ENCODE measurements around the gene LCN6.
"Not testable (repeated sequence)": the region's sequence is repeated elsewhere in the genome, so short reads cannot be mapped to it uniquely, and the experiment has no call there.

The LCN6 gene

DNA sequence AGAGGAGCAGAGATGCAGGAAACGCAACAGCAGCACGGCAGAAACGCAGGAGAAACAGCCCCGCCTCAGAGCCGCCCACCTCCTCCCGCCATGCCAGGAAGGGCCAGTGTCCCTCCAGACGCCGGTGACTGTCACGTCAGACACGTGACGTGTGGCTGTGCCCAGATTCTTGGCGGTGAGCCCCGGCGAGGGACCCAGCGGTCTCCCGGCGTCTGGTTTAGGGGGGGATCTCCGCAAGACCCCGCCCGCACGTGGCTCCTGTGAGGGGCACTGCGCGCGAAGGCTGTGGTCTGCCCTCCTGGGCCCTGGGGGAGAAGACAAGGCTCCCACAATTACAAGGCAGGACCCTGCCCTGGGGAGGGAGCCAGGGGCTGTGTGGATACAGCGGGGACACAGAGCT lies 12.1 kb upstream of the LCN6 start:
- DNase-seq (ENCODE audit: low read depth in 3 of 3) = no peak

DNA sequence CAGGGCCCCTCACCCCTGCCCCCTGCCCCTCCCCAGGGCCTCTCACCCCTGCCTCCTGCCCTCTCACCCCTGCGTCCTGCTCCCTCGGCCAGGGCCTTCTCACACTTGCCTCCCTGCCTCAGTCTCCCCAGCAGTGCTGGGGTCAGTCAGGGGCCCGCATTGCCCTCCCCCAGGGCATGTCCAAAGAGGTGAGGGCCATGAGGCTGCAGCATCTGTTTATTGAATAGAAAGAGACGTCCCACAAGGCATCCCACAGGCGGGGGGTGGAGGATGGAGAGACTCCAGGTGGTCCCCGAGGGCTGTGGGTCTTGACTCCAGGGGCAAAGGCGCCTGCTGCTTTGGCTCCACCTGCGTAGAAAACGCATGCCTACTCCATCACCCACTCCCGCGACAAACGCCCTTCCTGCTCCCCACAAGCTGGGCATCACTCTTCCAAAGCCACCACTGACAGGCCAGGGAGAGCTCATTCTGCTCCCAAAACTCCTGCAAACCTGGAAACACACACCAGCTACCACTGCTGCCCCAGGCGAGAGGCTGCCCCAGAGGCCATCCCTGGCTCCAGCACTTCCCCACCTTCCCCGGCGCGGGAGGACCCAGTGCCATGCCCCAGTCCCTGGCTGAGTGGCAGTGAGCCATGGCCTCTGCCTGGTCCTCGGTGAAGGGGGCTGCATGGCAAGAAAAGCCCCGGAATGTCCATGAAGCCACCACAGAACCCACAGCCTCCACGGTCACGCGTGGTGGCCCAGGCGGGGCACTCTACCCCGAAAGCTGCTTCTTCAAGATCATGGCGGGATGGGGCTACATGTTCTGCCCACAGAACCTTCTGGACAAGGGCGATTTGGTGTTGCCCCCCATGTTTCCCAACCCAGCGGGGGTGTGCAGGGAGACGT lies 11.4 kb upstream of the LCN6 start:
- no peak for DNase-seq (ENCODE audit: low read depth in 3 of 3)

DNA sequence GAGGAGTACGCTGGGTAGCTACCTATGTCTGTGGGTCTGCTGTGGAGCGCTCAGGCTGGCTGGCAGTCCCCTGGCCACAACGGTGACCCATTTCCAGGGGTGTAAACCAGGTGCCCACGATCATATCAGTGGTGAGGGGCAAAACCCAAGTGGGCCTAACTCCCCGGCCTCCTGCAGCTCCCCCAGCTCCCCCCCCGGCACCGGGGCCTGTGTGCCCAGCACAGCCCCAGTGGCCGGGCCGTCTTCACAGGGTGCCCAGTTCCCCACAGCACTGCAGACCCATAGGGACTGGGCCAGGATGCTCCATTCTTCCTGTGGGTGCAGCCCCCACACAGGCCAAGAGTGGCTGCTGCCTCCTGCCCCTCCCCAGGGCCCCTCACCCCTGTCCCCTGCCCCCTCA lies 10.7 kb upstream of the LCN6 start:
- no peak for DNase-seq (ENCODE audit: low read depth in 3 of 3)

DNA sequence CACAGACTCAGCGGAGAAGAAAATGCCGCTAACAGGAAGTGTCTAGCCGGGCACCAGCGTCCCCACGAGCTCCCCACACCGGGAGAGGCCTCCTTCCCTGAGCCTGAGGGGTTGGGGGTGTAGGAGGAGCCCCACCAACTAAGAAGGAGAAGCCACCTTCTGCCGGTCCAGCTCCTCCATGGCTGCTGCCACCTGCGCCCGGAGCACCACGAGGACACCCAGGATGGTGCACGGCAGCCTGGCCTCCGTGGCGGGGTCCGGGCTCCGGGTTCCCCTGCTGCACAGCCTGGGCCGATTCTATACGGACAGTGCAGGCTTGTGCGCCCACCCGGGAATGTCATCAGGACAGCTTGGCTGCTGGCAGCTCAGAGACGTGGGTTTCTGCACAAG lies 9.4 kb upstream of the LCN6 start:
- DNase-seq (ENCODE audit: low read depth in 3 of 3) = no peak

DNA sequence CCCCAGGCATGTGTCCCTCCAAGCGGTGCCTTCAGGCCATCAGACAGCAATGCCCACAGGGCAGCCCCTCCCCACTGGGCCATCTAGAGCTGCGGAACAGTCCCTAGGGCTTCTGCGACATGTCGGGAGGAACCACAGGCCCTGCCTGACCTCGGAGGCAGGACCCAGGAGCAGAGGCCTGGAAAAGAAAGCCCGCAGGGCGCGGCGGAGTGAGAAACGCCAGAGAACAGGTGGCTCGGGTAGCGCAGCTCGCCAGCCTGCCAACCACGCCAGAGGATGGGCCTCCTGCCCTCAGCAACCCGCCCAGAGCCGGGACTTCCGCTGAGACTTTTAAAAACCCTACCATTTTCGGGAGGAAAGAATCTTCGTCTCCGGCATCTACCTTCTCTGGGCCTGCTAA lies 9.0 kb upstream of the LCN6 start:
- DNase-seq (ENCODE audit: low read depth in 3 of 3) = no peak

DNA sequence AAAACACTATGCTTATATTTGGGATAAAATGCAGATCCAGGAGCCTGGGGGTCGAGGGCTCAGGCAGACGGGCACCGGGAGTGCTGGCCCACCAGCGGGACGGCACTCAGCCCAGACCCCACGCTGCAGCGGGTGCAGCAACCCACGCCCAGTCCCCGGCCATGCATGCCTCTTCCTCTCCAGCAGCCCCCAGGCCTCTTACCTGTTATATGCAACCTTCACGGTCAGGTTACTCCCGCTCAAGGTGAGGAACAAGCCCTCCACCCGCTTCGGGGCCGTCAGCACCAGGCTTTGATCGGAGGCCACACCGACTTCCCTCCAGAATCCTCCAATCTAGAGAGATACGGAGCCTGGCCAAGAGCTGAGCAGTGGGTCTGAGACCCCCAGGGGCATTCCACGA lies 8.5 kb upstream of the LCN6 start:
- DNase-seq (ENCODE audit: low read depth in 3 of 3) = no peak

DNA sequence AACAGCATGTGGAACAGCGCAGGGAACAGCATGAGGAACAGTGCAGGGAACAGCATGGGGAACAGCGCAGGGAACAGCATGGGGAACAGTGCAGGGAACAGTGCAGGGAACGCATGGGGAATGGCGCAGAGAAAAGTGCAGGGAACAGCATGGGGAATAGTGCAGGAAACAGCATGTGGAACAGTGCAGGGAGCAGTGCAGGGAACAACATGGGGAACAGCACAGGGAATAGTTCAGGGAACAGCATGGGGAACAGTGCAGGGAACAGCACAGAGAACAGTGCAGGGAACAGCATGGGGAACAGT lies 7.8 kb upstream of the LCN6 start:
- no peak for DNase-seq (ENCODE audit: low read depth in 3 of 3)

DNA sequence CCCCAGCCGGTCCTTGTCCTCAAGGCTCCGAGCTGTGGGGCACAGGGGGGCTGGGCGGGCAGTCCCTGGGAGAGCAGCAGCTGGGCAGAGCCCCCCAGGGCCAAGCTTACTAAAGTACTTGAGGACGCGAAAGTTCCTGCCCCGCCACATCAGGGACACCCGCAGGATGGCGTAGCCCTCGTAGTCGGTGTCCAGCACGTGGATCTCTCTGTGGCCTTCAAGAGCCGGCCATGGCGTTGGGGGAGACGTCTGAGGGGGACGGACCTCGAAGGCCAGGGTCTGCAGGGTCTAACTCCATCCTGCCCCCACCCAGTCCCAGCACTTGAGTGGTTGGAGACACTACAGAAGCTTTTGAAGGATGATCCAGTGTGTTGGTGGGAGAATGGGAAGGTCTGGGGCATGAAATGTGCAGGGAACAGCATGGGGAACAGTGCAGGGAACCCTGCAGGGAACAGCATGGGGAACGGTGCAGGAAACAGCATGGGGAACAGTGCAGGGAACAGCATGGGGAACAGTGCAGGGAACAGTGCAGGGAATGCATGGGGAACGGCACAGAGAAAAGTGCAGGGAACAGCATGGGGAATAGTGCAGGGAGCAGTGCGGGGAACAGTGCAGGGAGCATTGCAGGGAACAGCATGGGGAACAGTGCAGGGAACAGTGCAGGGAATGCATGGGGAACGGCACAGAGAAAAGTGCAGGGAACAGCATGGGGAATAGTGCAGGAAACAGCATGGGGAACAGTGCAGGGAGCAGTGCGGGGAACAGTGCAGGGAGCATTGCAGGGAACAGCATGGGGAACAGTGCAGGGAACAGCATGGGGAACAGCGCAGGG lies 7.2 kb upstream of the LCN6 start:
- DNase-seq (ENCODE audit: low read depth in 3 of 3) = not testable (repeated sequence)

DNA sequence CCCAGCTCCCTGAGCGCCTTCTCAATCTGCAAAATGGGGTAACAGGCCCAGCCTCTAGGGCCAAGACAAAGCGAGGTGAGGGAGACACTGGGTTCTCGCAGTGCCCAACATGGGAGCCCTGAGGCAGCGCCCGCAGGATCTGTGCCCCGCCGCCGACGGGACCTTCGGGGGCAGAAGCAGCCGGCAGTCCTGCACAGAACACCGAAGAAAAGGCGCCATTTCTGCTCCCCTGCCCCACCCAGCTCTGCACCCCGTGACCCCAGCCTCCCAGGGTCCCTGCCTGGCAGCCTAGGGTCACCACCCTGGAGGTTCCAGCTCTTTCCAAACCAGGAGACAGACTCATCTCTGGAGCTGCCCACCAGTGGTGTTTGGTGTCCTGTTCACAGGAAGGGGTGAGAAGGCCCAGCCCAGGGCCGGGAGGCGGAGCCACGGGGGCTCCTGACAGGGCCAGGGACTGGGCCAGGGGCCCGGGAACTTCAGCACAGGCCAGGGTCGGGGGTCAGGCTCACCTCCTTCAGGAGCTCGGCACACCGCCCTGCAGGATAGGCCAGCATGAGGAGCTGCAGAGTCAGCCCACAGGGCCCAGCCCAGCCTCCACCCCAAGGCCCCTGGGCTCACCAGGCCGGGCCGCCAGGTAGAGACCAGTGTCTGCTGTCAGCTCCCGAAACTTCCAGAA lies 6.4 kb upstream of the LCN6 start:
- DNase-seq (ENCODE audit: low read depth in 3 of 3) = no peak

DNA sequence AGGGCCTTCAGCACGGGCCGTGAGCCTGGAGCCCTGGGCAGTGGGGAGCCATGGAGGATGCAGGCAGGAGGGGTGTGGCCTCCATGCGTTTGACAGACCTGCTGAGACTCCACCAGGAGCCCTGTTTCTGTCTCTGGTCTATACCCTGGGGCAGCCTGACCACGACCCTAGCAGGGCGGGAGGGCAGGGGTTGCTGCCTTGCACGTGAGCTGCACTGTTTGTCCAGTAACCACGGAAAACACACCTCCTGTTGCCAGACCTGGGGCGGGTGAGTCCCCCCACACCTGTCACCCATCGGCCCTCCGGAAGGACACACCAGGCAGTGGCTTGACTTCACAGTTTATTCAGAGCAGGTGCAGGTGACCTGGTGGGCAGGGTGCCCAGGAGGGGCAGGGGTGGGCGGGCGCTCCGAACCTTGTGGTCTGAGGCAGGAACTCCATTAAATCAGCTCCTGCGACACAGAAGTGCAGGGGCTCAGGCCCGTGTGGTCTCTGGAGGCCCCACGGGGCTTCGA lies 5.8 kb upstream of the LCN6 start:
- no peak for DNase-seq (ENCODE audit: low read depth in 3 of 3)

DNA sequence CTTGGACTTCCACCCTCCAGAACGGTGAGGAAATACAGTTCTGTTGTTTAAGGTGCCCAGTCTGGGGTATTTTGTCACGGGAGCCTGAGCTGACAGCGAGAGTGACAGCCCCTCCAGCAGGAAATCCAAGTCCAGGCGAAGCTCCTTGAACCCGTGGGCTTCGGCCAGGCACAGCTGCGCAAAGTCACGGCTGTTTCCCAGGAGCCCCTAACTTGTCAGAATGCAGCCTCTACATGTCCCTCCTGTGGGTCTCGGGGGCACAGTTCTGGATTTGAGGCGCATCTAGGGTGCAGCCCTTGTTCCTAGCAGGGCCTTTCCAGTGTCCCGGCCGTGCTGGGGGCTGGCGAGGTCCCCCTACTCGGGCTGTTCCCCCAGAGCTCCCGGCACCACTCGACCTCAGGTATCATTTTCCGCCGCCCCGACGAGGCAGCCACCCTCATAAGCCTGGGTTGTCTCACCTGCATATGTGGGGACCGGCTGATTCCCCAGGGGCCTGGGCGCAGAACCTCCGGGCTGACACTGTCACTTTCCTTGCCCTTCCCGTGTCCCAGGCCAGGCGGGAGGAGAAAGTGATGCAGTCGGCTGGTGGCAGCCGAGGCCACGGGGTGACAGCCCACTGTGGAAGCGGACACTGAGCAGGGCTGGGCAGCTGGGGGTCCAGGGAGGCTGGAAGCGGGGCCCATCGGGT lies 5.2 kb upstream of the LCN6 start:
- DNase-seq (ENCODE audit: low read depth in 3 of 3) = no peak

DNA sequence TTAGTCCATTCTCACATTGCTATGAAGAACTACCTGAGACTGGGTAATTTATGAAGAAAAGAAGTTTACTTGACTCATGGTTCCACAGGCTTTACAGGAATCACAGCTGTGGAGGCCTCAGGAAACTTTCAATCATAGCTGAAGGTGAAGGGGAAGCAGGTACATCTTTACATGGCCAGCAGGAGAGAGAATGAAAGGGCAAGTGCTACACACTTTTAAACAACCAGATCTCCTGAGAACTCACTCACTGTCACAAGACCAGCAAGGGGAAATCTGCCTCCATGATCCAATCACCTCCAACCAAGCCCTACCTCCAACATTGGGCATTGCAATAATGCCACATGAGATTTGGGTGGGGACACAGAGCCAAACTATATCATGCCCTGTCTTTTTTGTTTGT lies 3.5 kb upstream of the LCN6 start:
- DNase-seq (ENCODE audit: low read depth in 3 of 3) = no peak

DNA sequence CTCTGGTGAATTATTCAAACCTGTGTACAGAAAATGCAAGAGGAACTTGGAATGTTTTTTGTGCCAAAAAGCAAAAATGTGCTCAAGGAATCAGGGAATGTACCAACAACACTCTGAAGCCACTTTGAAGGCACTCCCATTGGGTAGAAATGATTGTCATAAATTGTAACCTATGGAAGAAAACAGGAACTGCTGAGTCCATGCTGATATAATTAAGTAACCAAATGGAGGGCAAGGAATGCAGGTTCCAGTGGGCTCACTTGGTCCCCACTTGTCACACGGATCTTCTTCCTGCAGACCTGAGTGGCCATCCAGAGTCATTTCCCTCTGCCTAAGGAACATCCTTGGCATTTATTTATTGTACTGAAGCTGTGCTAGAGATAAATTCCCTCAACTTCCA lies 2.9 kb upstream of the LCN6 start:
- DNase-seq (ENCODE audit: low read depth in 3 of 3) = no peak

DNA sequence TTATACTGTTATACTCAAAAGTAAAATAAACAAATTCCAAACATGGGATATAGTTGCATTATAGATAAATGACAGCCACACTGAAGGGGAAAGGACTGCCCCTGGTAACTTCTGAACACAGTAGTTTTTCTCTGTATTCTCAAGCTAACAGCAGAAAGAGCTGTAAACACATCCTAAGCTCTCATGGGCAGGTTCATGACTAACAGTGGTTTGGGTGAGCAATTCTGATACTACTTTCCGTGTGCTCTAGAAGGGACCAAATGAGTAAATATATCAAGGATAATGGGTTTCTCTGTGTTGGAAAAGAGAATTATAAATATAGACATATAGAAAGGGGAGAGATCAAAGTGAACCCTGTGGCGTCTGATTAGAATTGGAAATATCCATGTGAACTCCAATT lies 2.2 kb upstream of the LCN6 start:
- DNase-seq (ENCODE audit: low read depth in 3 of 3) = no peak

DNA sequence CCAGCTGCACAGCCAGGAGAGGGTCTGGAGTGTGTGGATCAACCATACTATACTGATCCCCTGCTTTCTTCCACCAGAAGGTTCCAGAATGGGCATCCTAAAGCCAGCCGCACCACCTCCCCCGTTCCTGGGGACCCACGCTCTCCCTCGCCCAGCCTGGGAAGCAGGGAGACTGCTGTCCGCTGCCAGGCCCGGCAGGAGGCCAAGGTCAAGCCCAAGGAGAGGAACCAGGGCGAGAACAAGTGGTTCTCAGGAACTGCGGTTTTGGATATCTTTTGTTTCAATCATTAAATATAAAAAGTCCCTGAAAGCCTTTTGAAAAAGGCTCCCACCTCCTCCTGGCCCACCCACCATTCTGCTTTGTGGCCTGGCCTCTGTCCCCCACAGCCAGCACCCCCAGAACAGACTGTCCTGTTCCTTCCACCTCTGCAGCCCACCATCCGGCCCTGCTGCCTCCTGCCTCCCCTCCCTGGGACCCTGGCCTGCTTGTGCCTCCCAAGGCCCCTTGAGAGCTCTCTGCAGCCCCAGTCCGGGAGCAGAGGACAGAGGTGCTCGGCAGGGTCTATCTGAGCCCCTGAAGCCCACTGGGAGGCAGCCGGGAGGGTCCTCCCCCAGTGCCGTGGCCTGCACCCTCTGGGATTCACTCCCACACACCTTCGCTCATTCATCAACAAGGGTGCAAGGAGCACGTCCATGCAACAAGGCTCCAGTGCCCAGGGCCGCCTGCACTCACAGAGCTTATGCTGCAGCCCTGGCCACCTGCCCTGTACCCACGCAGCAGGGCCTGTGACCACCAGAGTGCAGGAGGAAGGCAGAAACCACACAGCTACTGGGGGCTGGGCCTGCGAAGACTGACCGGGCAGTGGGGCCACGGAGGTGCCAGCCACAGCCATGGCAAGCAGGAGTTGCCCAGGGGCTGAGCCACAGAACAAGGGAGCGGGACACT lies 614 bp upstream of the LCN6 start:
- DNase-seq (ENCODE audit: low read depth in 3 of 3) = no peak

DNA sequence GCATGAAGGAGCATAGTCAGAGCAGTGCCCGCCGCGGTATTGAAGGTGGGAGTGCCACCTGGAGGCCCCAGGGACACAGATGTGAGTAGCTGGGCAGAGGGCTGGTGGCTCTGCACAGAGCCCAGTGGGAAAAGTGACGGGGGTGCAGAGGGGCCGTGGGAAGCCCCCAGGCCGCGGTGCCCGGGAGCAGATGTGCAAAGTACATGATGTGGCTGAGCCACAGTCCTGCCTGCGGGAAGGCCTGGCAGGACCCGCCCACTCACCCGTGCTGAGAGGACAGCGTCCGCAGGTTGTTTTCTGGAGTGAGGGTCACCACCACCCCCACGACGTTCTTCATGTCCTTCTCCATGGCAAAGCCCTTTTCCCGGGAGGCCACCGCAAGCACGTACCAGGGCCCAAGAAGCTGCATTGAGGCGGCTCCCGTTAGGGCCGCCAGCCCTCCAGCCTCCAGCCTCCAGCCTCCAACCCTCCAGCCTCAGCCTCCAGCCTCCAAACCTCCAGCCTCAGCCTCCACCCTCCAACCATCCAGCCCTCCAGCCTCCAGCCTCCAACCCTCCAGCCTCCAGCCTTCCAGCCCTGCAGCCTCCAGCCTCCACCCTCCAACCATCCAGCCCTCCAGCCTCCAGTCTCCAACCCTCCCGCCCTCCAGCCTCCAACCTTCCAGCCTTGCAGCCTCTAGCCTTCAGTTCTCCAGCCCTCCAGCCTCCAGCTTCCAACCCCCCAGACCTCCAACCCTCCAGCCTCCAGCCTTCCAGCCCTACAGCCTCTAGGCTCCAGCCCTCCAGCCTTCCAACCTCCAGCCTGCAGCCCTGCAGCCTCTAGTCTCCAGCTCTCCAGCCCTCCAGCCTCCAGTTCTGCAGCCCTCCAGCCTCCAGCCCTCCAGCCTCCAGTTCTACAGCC lies 914 bp downstream of the LCN6 start:
- no peak for DNase-seq (ENCODE audit: low read depth in 3 of 3)

DNA sequence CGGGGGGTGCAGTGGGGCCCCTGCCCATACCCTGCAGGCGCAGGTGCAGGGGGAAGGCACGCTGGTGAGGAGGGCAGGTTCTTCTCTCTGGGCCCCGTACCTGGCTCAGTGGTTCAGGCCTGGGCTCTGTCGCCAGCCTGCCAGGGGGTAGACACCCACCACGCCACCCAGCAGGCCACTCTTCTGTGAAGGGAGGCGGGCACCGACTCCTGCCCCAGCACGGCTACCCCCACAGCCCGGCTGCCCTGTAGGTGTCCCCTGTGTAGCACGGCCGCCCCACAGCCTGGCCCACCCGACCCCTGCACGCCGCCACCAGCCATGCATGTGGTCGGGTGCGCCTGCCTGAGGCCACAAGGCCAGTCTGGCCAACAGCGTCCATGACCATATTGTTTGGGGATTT lies 1.7 kb downstream of the LCN6 start:
- DNase-seq (ENCODE audit: low read depth in 3 of 3) = no peak

DNA sequence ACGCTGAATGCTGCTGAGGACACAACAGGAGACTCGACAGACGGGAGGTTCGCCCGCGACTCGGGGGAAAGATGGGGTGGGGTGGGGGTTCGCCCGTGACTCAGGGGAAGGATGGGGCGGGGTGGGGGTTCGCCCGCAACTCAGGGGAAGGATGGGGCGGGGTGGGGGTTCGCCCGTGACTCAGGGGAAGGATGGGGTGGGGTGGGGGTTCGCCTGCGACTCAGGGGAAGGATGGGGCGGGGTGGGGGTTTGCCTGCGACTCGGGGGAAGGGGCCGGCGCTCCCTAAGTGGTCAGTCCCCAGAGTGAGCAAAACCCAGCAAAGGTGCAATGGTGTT lies 2.2 kb downstream of the LCN6 start:
- DNase-seq (ENCODE audit: low read depth in 3 of 3) = no peak

DNA sequence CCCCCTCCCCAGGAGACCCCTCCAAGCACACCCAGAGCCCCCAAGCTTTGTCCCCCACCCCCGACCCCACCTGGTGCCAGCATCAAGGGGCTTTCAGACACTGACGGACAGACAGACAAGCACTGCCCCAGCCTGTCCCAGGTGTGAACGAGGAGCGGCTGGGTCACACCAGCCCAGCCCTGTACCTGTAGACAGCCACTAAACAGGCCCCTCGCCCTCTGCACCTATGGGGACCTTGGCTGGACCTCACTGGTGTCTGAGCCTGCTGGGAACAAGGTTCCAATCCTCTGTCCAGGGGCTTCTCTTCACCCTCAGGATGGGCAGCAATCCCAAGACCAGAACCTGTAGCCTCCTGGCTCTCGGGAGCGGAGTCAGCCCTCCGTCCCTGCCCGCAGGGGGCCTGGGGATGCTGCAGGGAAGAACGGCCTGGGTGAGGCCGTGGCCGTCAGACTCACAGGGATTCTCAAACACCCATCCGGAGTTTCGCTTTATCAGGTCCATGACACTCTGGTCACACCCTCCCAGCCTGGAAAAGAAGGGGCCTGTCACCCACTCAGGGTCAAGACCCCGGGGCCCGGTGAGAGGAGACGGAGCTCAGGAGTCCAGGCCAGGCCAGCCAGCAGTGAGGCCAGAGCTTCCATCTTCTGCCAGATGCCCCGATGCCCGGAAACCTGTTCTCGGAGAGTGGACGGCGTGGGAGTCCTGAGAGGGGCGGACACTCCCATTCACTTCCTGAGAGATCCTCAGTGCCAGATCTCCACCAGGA lies 2.8 kb downstream of the LCN6 start:
- no peak for DNase-seq (ENCODE audit: low read depth in 3 of 3)

Measured in stimulated activated CD4-positive, alpha-beta T cell treated with anti-CD3 and anti-CD28 coated beads, TNF-alpha, amount 100 ng/mL, for 24 hours (primary cell).